ENCODE results near the gene HTR1B.

Gene HTR1B

DNA sequence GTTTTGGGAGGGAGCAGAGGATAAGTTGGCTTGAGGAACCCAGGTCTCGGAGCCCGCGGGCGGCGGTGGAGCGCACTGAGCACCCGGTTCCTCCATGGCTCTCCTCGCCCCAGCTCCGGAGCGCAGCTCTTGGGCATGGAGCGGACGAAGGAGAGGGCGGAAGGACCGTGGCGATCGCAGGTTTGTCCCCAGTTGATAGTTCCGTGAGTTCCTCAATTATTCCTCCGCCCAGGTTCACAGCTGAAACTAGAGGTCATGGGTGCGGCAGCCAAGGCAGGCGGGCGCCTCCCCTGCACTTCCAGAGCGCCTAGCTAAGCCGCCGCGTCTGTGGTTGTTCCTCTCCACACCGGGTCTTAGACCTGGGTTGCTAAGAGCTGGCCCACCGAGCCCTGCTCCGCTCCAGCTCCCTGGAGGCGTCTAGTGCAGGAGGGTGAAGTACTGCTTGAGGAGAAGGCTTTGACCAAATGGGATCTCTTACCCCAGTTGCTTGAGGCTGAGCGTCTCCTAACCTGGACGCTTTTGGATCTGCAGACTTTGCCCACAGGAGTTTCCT lies at the start of gene HTR1B:
Gene HTR1B, minus strand, starts transcription at position 184 of the 553 bp plus-strand sequence. Its CDS starts 88 bp downstream, at position 96.
- no peak for DNase-seq (ENCODE audit: low read depth in 2 of 2)

- DNase-seq (ENCODE audit: low read depth in 2 of 2): no peak
Observed at GRCh38 chr6:77512554-77512953, 49.3 kb upstream of the HTR1B start.

DNA sequence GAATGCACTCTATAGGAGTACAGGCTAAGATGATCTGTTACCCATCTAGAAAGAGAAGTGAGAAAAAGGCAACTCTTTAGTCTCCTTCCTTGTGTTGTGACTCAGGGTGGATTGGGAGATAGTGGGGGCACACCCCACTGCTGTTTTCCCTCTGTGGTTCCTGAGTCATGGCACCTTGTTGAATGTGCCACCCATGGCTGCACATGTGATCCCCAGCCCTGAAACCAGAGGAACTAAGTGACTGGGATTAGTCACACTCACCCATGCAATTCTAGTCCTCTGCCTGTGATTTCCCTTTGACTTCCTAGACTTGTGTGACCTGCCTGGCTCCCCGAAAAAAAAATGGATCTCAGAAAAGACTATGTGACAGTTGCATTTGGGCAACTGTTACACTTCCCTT lies 48.6 kb upstream of the HTR1B start:
- no peak for DNase-seq (ENCODE audit: low read depth in 2 of 2)

- no peak for DNase-seq (ENCODE audit: low read depth in 2 of 2)
Observed at GRCh38 chr6:77502981-77503380, 39.7 kb upstream of the HTR1B start.

DNA sequence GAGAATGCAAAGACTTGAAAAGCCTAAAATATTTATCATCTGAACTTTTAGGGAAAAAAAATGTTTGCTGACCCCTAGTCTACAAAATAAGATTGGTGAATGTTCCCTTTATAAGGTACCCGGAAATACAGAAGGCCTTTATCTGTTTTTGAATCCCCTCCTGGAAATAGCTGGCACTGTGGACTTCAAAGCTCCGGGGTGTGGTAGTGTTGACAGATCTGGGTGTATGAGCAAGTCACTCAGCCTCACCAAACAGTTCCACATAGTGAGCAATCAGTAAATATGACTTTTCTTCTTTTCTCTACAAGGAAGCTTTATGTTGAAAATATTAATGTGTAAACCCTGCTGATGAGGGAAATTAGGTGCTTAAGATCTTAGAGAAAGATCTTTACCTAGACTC lies 29.2 kb upstream of the HTR1B start:
- DNase-seq (ENCODE audit: low read depth in 2 of 2): no peak

DNA sequence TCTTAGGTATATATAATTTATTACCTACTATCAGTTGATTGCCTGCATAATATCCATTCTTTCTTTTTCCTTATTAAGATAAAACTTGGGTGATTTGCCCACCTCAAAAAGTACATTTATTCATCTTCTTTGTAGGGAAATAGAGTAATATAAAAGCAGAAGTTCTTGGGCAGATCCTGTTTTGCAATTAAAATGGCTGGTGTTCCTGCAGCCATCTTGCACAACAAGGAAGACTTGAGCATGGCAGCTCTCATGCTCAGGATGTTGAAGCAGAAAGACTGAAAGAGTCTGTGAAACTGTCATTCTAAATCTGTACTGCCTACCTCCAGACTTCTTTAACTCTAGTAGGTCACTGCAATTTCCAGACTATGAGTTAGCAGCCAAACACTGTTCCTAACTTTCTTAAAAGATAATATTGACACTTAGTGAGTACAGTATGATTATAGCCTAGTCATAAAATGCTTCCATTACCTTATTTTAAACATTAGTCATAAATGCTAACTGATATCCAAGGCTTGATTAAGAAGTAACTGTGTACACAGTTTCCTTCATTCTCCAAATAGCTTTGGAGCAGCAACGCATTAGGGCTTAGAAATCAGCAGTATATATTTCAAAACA lies 24.6 kb upstream of the HTR1B start:
- no peak for DNase-seq (ENCODE audit: low read depth in 2 of 2)

DNA sequence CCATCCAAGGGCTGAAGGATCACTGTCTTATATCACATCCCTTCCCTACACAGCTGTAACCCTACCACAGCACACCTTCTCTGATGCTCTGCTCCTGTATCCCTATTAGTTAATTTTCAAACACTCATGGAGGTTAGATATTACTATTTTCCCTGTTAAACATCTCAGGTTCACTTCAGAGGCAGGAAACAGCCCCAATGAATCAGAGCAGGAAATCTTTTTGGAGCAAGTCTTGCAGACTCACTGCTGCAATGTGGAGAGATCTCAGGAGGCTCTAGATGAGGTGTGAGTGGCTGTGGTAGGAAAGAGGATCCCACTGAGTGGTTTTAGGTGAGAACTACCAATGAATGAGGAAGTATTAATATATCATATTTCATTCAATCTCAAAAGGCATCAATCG lies 19.7 kb upstream of the HTR1B start:
- no peak for DNase-seq (ENCODE audit: low read depth in 2 of 2)

GRCh38 chr6:77474973-77475372 lies 11.7 kb upstream of the HTR1B start:
- no peak for DNase-seq (ENCODE audit: low read depth in 2 of 2)

GRCh38 chr6:77474286-77474956 lies 11.1 kb upstream of the HTR1B start:
- DNase-seq (ENCODE audit: low read depth in 2 of 2): no peak

GRCh38 chr6:77470983-77471382 lies 7.7 kb upstream of the HTR1B start:
- DNase-seq (ENCODE audit: low read depth in 2 of 2): no peak

- DNase-seq (ENCODE audit: low read depth in 2 of 2): no peak
Observed at GRCh38 chr6:77468939-77469338, 5.6 kb upstream of the HTR1B start.

DNA sequence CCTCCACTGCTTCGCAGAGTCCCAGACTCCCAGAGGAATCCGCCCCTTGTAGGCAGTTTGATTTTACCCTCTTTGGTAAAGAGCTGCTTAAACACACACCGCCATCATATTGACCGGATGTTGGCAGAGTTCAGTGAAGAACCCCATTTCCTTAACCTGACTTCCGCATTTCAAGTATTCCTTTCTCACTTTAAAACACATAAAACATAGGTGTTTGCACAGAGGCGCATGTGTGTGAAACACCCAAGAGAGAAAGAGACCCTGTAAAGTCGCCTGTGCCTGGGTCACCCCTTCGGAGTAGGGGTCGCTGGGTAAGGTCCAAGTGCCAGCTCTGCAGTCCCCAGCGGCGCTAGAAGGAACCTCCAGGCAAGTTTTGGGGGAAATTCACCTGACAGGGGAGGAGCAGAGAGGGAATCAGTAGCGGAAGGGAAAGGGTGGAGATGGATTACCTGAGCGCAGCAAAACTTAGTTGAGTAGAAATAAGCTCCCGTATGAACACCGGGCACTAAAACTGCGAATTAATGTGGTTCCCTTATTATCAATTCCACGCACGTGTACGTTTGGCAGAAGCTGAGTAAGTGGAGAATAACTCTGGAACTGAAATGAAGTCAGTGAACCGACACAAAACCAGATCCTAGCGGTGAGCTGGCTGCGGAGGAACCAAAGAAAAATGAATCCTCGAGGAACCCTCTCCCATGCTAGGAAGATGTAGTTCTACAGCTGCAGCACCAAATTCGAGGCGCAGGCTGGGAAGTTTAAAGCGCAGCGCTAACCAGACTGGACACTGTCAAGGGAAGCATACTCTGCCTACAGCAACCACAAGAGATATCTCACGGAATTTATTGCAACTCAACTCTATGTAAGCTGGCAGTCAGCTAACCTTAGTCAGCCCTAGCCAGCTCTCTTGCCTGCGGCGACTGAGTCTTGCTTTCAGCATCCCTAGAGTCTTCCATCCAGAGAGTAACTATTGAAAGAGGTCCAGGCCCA lies 3.5 kb upstream of the HTR1B start:
- DNase-seq (ENCODE audit: low read depth in 2 of 2): no peak

- DNase-seq (ENCODE audit: low read depth in 2 of 2): no peak
Observed at GRCh38 chr6:77466055-77466450, 2.8 kb upstream of the HTR1B start.

DNA sequence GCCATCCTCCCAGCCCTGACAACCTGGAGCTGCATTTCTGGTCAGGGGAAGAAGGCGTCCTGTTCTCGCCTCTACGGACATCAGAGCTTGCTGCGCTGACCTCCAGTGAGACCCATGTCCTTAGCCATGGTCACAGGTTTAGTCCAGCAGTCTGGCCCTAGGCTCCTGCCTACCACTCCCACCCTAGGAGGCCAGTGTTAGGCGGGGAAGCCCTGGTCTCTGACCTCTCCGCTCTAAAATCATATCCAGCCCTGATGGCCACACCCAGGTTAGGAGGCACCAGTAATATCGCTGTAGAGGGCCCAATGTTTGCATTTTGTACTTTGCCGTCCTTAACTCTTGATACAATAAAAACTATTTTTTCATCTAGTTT lies 1.2 kb upstream of the HTR1B start:
- DNase-seq (ENCODE audit: low read depth in 2 of 2): no peak

- no peak for DNase-seq (ENCODE audit: low read depth in 2 of 2)
Observed at GRCh38 chr6:77463861-77464494, 687 bp upstream of the HTR1B start.

GRCh38 chr6:77462359-77463307 lies 658 bp downstream of the HTR1B start:
- DNase-seq (ENCODE audit: low read depth in 2 of 2): no peak

DNA sequence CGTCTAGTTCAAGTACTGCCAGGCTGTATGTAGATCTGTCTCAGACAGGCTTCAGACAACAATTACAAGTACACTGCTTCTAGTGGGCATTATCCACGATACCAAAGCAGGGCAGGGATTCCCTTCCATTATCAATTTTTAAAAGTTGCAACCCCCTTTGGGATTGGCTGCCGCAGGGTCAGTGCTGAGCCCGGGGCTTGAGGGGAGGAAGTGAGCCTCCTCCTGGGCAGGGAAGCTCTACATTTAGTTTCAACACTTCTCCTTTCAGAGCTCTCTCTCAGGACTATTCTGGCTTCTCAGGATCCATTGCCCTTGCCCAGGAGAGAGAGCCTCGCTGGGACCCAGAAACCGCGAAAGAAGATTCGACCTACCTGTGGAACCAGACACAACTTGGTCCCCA lies 1.5 kb downstream of the HTR1B start:
- no peak for DNase-seq (ENCODE audit: low read depth in 2 of 2)

DNA sequence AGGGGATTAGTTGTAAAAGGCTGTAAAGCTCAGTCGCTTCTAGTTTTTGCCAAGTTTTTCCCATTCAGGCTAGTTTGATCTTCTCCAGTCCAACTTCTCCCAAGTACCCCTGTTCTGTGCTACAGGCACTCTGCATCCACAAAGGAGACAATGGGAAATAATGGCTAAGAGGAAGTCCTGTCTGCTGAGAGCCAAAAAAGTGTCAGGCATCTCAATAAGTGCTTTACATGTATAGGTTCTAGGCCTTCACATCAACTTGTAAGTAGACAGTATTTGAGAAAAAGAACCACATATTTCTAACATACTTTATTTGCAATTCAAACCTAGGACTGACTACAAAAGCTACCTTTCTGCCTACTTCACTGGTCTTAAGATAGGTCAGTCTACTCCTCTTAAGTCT lies 4.9 kb downstream of the HTR1B start:
- DNase-seq (ENCODE audit: low read depth in 2 of 2): no peak

DNA sequence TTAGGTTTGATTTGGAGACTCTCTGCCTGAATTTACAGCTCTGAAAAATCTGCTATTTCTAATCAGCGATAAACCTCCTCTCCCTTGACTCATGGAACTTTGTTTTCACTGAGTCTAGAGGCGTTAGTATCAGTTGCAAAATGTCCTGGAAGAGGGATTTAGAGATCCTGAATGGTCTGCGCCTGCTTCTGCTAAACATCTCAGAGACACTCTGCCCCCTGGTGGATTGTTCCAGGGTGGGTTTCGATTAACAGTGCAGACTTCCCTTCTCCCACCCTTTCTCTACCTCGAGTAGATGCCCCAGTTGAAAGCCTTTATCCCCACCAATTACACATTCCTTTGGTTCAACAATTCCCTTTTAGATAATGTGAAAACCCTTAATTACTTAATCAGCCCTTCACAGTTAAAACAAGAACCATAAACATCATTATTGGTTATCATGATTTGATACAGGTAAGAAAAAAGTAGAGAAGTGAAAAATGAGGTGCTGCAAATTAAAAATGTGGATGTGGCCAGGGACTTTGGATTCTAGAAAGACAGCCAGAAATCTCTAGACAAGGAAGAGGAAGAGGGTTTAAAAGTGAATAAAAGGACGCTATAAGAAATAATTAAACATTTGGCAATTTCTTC lies 5.5 kb downstream of the HTR1B start:
- DNase-seq (ENCODE audit: low read depth in 2 of 2): peak; percentile 4 to 17

Measured in stimulated activated CD8-positive, alpha-beta memory T cell treated with anti-CD3 and anti-CD28 coated beads, Interleukin-2, amount 100 ng/mL, for 48 hours (primary cell).